Measurements from ENCODE around the gene NME9. TPM values are rescaled to one million over a fixed set of nuclear protein-coding genes. Genes with fewer than 3 reads are reported as not detected.

Gene NME9
- total RNA-seq, 1 donor from 2014 or later = not detected

DNA sequence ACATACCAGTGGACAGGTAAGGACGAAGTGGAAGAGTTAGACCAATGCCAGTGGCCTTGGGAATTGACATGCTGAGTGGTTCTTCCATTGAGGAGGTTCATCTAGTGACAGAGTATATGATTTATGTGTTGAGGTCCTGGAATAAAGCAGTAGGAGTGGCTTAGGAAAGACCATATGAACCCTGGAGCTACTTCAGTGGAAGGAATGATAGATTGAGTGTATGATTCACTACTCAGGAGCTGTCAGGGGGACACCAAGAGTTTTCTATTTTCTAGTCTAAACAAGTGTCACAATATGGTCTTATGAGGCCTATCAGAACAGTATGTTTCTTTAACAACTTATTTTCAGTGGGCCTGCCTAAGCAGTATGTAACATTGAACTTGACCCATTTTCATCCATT is 63.9 kb downstream of the NME9 start:
- Mint-ChIP-seq H3K27me3 (ENCODE audit: low read depth) (no peaks in the 10 kb centered on the region), H3K4me1 (ENCODE audit: low read depth) (no peaks in the 10 kb centered on the region), H3K9me3 (ENCODE audit: low read depth) (no peaks in the 10 kb centered on the region), H3K36me3 (ENCODE audit: low read depth) (peaks cover 13% of the 10 kb centered on the region), H3K4me3 (ENCODE audit: unreplicated experiment) (no peak overlapping the region), H3K27ac (ENCODE audit: unreplicated experiment) (no peak overlapping the region)
- DNase-seq (ENCODE audit: low spot score) = no peak
- TF ChIP-seq, protein P1, sequence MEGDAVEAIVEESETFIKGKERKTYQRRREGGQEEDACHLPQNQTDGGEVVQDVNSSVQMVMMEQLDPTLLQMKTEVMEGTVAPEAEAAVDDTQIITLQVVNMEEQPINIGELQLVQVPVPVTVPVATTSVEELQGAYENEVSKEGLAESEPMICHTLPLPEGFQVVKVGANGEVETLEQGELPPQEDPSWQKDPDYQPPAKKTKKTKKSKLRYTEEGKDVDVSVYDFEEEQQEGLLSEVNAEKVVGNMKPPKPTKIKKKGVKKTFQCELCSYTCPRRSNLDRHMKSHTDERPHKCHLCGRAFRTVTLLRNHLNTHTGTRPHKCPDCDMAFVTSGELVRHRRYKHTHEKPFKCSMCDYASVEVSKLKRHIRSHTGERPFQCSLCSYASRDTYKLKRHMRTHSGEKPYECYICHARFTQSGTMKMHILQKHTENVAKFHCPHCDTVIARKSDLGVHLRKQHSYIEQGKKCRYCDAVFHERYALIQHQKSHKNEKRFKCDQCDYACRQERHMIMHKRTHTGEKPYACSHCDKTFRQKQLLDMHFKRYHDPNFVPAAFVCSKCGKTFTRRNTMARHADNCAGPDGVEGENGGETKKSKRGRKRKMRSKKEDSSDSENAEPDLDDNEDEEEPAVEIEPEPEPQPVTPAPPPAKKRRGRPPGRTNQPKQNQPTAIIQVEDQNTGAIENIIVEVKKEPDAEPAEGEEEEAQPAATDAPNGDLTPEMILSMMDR (IDR thresholded peaks at IDR 0.05) = no peak

DNA sequence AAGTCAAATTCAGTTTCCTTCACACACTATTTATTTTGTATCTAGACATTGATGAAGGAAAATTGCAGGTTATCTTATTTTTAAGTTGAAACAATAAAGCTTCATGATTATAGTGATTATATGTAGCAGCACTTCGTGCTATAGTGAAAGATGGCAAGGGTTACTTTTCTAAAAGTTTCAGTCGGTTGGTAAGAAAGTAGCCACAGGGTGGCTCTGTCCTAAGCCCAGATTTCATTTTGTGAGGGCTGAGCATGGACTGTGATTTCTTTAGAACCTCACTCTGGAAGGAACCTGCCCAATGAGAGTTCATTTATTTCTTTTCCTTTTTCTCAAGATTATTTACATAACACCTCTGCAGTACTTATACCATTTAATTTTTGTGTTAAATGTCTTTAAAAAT is 66.5 kb downstream of the NME9 start:
- no peak for DNase-seq (ENCODE audit: low spot score)
- peaks cover 15% of the 10 kb centered on the region for H3K36me3 Mint-ChIP-seq (ENCODE audit: low read depth)
- H3K4me1 Mint-ChIP-seq (ENCODE audit: low read depth) = no peaks in the 10 kb centered on the region
- H3K27ac Mint-ChIP-seq (ENCODE audit: unreplicated experiment) = no peak overlapping the region
- no peaks in the 10 kb centered on the region for H3K9me3 Mint-ChIP-seq (ENCODE audit: low read depth)
- H3K27me3 Mint-ChIP-seq (ENCODE audit: low read depth) = no peaks in the 10 kb centered on the region
- H3K4me3 Mint-ChIP-seq (ENCODE audit: unreplicated experiment) = no peak overlapping the region
- TF ChIP-seq, protein P1 (IDR thresholded peaks at IDR 0.05) = peak; percentile 48

DNA sequence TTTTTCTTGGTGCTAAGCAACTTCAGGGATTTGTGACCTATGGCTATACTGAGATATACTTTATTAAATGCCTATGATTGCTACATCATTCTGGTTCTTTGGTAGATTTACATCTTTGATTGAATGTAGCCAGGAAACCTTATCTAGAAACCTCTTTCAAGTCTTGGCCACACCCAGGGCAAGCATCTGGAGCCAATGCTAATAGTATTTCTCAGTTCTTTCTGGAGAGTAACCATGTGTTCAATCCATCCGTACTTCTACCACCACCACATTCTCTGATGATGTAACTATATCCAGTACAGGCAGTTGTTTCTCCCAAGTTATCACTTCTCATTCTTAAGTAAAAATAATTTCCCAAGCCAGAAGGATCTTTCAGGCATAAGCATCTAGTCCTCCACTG is 69.0 kb downstream of the NME9 start:
- Mint-ChIP-seq H3K27me3 (ENCODE audit: low read depth) (no peaks in the 10 kb centered on the region), H3K9me3 (ENCODE audit: low read depth) (no peaks in the 10 kb centered on the region), H3K4me3 (ENCODE audit: unreplicated experiment) (no peak overlapping the region), H3K27ac (ENCODE audit: unreplicated experiment) (no peak overlapping the region), H3K4me1 (ENCODE audit: low read depth) (no peaks in the 10 kb centered on the region), H3K36me3 (ENCODE audit: low read depth) (peaks cover 13% of the 10 kb centered on the region)
- DNase-seq (ENCODE audit: low spot score) = no peak
- TF ChIP-seq, protein P1 (IDR thresholded peaks at IDR 0.05) = no peak

DNA sequence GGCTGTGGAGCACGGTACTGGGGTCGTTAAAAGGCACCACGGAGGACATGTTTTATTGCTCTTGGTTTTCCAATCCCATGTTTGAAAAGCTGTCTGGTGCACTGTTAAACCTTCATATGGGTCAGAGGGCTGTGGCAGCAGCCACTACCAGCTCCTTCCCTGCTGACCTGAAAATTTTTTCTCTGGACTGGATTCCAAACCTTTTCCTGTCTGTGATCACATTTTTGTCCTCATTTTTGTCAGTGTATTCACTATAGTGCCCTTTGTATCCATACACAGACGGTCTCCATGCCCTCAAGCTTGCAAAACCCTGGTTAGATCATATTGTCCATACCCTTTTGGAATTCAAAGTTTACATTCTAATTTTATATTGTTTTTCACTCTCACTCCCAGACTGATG is 70.5 kb downstream of the NME9 start:
- H3K4me3 Mint-ChIP-seq (ENCODE audit: unreplicated experiment) = no peak overlapping the region
- no peaks in the 10 kb centered on the region for H3K27me3 Mint-ChIP-seq (ENCODE audit: low read depth)
- TF ChIP-seq, protein P1 (IDR thresholded peaks at IDR 0.05) = no peak
- no peaks in the 10 kb centered on the region for H3K4me1 Mint-ChIP-seq (ENCODE audit: low read depth)
- H3K9me3 Mint-ChIP-seq (ENCODE audit: low read depth) = no peaks in the 10 kb centered on the region
- no peak for DNase-seq (ENCODE audit: low spot score)
- H3K36me3 Mint-ChIP-seq (ENCODE audit: low read depth) = peaks cover 8% of the 10 kb centered on the region
- H3K27ac Mint-ChIP-seq (ENCODE audit: unreplicated experiment) = no peak overlapping the region

DNA sequence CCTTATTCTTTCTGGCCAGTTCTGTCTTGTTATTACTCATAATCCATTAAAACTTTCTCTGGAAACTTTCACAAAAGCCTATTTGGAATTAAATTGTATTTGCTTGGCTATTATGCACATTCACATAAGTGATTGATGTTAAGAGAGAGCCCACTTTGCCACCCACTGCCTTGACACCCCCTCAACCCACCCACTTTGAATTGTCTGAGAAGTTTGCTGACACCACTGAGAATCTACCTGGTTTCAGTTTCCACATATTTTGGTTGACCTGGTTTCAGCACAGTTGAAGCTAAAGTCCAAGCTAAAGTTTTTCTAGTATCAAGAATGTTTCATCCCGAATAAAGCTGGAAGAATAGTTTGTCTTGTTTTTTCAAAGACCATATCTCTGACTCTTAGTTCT is 71.7 kb downstream of the NME9 start:
- peaks cover 8% of the 10 kb centered on the region for H3K36me3 Mint-ChIP-seq (ENCODE audit: low read depth)
- H3K27me3 Mint-ChIP-seq (ENCODE audit: low read depth) = no peaks in the 10 kb centered on the region
- no peak overlapping the region for H3K27ac Mint-ChIP-seq (ENCODE audit: unreplicated experiment)
- no peaks in the 10 kb centered on the region for H3K4me1 Mint-ChIP-seq (ENCODE audit: low read depth)
- no peak for DNase-seq (ENCODE audit: low spot score)
- no peak overlapping the region for H3K4me3 Mint-ChIP-seq (ENCODE audit: unreplicated experiment)
- H3K9me3 Mint-ChIP-seq (ENCODE audit: low read depth) = no peaks in the 10 kb centered on the region
- TF ChIP-seq, protein P1 (IDR thresholded peaks at IDR 0.05) = no peak
